Smooth muscle cell (in vitro differentiated cells): Measurements from ENCODE around the gene MAPK12. TPM values are rescaled to one million over a fixed set of nuclear protein-coding genes. Genes with fewer than 3 reads are reported as not detected.

Experiments used
- DNase-seq: peaks from one replicate; lab custom pipeline; 2025; ENCODE audit not compliant: unreplicated experiment; lab: John Stamatoyannopoulos, UW
- H2AFZ ChIP-seq: fragments of 200-600 bp; sonication (generic); 2 replicates; pipeline ENCODE4 v1.6.0; 2016; ENCODE audit warnings: antibody characterized with exemption, low read depth, mild to moderate bottlenecking
- H3F3A ChIP-seq: fragments of 200-600 bp; sonication (generic); 2 replicates; pipeline ENCODE4 v1.6.0; 2017; ENCODE audit warnings: antibody characterized with exemption, low read depth
- H3K27ac ChIP-seq: fragments of 200-600 bp; sonication (generic); 2 replicates; pipeline ENCODE4 v1.5.1; 2016; ENCODE audit warnings: low read depth, mild to moderate bottlenecking
- H3K27me3 ChIP-seq: fragments of 200-600 bp; sonication (generic); 2 replicates; pipeline ENCODE4 v1.6.1; 2016; ENCODE audit warnings: low read depth, mild to moderate bottlenecking
- H3K36me3 ChIP-seq: fragments of 200-600 bp; sonication (generic); 2 replicates; pipeline ENCODE4 v1.5.1; 2016; ENCODE audit warnings: low read depth
- H3K4me1 ChIP-seq: fragments of 200-600 bp; sonication (generic); 2 replicates; pipeline ENCODE4 v1.5.1; 2016; ENCODE audit warnings: low read depth
- H3K4me2 ChIP-seq: fragments of 200-600 bp; sonication (generic); 2 replicates; pipeline ENCODE4 v1.6.0; 2016; ENCODE audit warnings: mild to moderate bottlenecking
- H3K4me3 ChIP-seq: fragments of 200-600 bp; sonication (generic); 2 replicates; pipeline ENCODE4 v1.5.1; 2016; ENCODE audit warnings: mild to moderate bottlenecking
- H3K79me2 ChIP-seq: fragments of 200-600 bp; sonication (generic); 2 replicates; pipeline ENCODE4 v1.6.0; 2016; ENCODE audit warnings: low read depth, mild to moderate bottlenecking
- H3K9ac ChIP-seq: fragments of 200-600 bp; sonication (generic); 2 replicates; pipeline ENCODE4 v1.6.0; 2016; ENCODE audit warnings: low read depth
- H3K9me3 ChIP-seq: fragments of 200-600 bp; sonication (generic); replicated peaks from 2 replicates; pipeline ENCODE4 v1.5.1; 2016; ENCODE audit warnings: low read depth
- H4K20me1 ChIP-seq: fragments of 200-600 bp; sonication (generic); 2 replicates; pipeline ENCODE4 v1.6.0; 2016; ENCODE audit warnings: low read depth
- CTCF ChIP-seq: fragments of 200-600 bp; sonication (generic); IDR thresholded peaks from 2 replicates; pipeline ENCODE4 v1.5.1; 2017; ENCODE audit warnings: borderline replicate concordance, mild to moderate bottlenecking, antibody characterized with exemption; ENCODE audit not compliant: insufficient read depth, poor library complexity, severe bottlenecking
- WGBS: methylation state at CpG from one replicate; pipeline ENCODE4 v1.1.7; 2016; ENCODE audit warnings: low lambda C conversion rate; 5-methylcytosine and 5-hydroxymethylcytosine counted together
- polyA plus RNA-seq: library from polyadenylated mRNA; unstranded; fragments of >200 nt; fragmentation: Nextera tagmentation; extraction: Ambion mirVana; gene quantifications from 2 replicates; pipeline ENCODE4 v1.2.1, GENCODE V29; 2016
- total RNA-seq: library from RNA; depleted of rRNA; stranded (reverse); fragments of >200 nt; gene quantifications from 2 replicates; pipeline ENCODE4 v1.2.3, GENCODE V29; 2014

MAPK12 gene
- total and polyA plus RNA-seq, 2 experiments from 2014 or later = 14.9 to 26.2 TPM

GRCh38 chr22:50309601-50309991 lies 48.1 kb upstream of the MAPK12 start:
- Histone ChIP-seq H3K4me2 (no peak overlapping the region), H3F3A (peaks cover 22% of the 10 kb centered on the region), H3K9ac (no peak overlapping the region), H3K9me3 (no peaks in the 10 kb centered on the region), H3K36me3 (no peaks in the 10 kb centered on the region), H2AFZ (no peak overlapping the region), H4K20me1 (peaks cover 8% of the 10 kb centered on the region), H3K27ac (no peak overlapping the region), H3K27me3 (no peaks in the 10 kb centered on the region), H3K4me1 (peaks cover 11% of the 10 kb centered on the region), H3K79me2 (peaks cover 23% of the 10 kb centered on the region), H3K4me3 (no peak overlapping the region)
- no peak for TF ChIP-seq CTCF
- WGBS = 89% methylated on average over 7 of the region's 7 CpGs
- DNase-seq = no peak

- peak overlapping the region; percentile 64 for H3K4me2 ChIP-seq
- H3K4me3 ChIP-seq = no peak overlapping the region
- peaks cover 28% of the 10 kb centered on the region for H3K79me2 ChIP-seq
- H3K9ac ChIP-seq = no peak overlapping the region
- peak overlapping the region; percentile 76 for H3K27ac ChIP-seq
- no peaks in the 10 kb centered on the region for H3K36me3 ChIP-seq
- H3K4me1 ChIP-seq = peaks cover 15% of the 10 kb centered on the region
- no peak for DNase-seq
- H2AFZ ChIP-seq = no peak overlapping the region
- no peaks in the 10 kb centered on the region for H3K27me3 ChIP-seq
- 71% methylated on average over 6 of the region's 9 CpGs for WGBS
- TF ChIP-seq CTCF = no peak
- H3K9me3 ChIP-seq = no peaks in the 10 kb centered on the region
- peaks cover 22% of the 10 kb centered on the region for H3F3A ChIP-seq
- peaks cover 12% of the 10 kb centered on the region for H4K20me1 ChIP-seq
Measured at GRCh38 chr22:50308986-50309600, 47.6 kb upstream of the MAPK12 start.

- Histone ChIP-seq H3K27me3 (no peaks in the 10 kb centered on the region), H3K9me3 (no peaks in the 10 kb centered on the region), H3K9ac (no peak overlapping the region), H3K27ac (peak overlapping the region; percentile 76), H3K4me2 (peak overlapping the region; percentile 64), H3K4me3 (no peak overlapping the region), H3K79me2 (peaks cover 34% of the 10 kb centered on the region), H3K4me1 (peaks cover 20% of the 10 kb centered on the region), H3K36me3 (no peaks in the 10 kb centered on the region), H4K20me1 (peaks cover 17% of the 10 kb centered on the region), H2AFZ (no peak overlapping the region), H3F3A (peaks cover 25% of the 10 kb centered on the region)
- DNase-seq = peak; percentile 35
- TF ChIP-seq CTCF = no peak
- 6% methylated on average over 2 of the region's 7 CpGs for WGBS
Measured at GRCh38 chr22:50308597-50308935, 47.1 kb upstream of the MAPK12 start.
